ENCODE results near the gene RPS13. TPM values are rescaled to one million over a fixed set of nuclear protein-coding genes. Genes with fewer than 3 reads are reported as not detected.
A peak's percentile ranks its signal among the peaks of the same experiment; 100 is the strongest.

RPS13 gene
- total RNA-seq, 4 donors from 2014 or later: 454 to 1,423 (median 780) TPM

DNA sequence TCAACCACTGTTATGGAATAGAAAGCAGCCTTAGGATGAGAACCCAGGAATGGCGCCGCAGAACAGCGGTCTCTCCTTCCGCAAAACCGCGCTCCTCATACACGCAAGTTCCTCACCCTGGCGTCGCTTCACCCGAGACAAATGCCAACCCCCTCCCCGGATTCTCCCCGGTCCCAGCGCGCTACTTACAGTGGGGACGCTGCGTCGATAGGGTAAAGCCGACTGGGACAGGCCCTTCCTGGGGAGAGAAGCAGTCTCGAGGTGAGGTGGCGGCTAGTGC lies 287 bp downstream of the RPS13 start:
- H3K9me3 ChIP-seq: no peaks in the 10 kb centered on the region
- WGBS, 2 donors (ENCODE audit: low coverage in 1 of 2): 1% methylated on average over 19 of the region's 20 CpGs; no CpG with 5 or more reads in 1 of the 2 donors
- no peaks in the 10 kb centered on the region for H3K27me3 ChIP-seq
- H3K4me3 ChIP-seq: peak overlapping the region; percentile 68 to 85 (median 82)
- H3K27ac ChIP-seq: peak overlapping the region; percentile 92 to 94 (median 92)
- DNase-seq: no peak
- in situ Hi-C loops (cut with MboI; ENCODE audit: low pct_ligation_motif_present in 1 of 4, low pct_unique_long_range_greater_than_20kb in 1 of 4, low sequenced_read_pairs in 3 of 4): no loop called here
- H3K36me3 ChIP-seq: peaks cover 0 to 21% (median 7%) of the 10 kb centered on the region in 4 donors
- H3K4me1 ChIP-seq: peaks cover 11 to 33% (median 22%) of the 10 kb centered on the region in 4 donors
- TF ChIP-seq POLR2A (IDR thresholded peaks at IDR 0.05) (no peak), EP300 (IDR thresholded peaks at IDR 0.05; ENCODE audit: low read depth) (no peak), POLR2AphosphoS5 (IDR thresholded peaks at IDR 0.05) (no peak)
- intact Hi-C loops (cut with DNase I; ENCODE audit: low total_unique reads): no loop called here

DNA sequence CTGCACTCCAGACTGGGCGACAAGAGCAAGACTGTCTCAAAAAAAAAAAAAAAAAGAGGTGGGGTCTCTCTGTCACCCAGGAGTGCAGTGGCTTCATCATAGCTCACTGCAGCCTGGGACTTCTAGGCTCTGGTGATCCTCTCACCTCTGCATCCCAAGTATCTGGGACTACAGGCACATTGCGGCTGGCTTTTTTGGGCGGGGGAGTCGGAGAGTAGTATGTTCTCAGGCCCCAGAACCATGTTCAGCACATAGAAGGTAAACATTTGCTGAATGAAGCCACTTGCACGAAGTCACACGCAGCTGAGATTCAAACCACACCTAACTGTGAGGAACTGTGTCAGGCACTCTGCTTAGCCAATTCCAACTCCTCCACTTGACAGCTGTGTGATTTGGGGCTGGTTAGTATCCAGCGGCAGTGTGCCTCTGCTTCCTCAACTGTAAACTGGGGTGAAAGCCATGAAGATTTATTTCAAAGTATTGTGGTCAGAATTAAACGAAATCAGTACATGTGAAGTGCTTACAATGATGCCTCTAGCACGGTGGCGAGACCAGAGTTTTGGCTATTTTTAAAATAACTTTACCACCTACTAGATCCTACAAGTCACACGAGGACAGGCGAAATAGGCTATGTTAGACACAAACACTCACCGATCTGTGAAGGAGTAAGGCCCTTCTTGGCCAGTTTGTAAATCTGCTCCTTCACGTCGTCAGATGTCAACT lies 789 bp downstream of the RPS13 start:
- Histone ChIP-seq H3K27me3 (no peaks in the 10 kb centered on the region), H3K9me3 (no peaks in the 10 kb centered on the region), H3K4me3 (peak overlapping the region; percentile 68 to 85 (median 82)), H3K27ac (peak overlapping the region; percentile 92 to 94 (median 92)), H3K4me1 (peaks cover 11 to 33% (median 22%) of the 10 kb centered on the region in 4 donors), H3K36me3 (peaks cover 0 to 23% (median 7%) of the 10 kb centered on the region in 4 donors)
- WGBS, 2 donors (ENCODE audit: low coverage in 1 of 2): 11 to 19% methylated on average over 9 to 15 of the region's 15 CpGs
- DNase-seq: no peak
- no peak for TF ChIP-seq POLR2A (IDR thresholded peaks at IDR 0.05)
- no peak for TF ChIP-seq EP300 (IDR thresholded peaks at IDR 0.05; ENCODE audit: low read depth)
- no peak for TF ChIP-seq POLR2AphosphoS5 (IDR thresholded peaks at IDR 0.05)
- TF ChIP-seq, protein P1, sequence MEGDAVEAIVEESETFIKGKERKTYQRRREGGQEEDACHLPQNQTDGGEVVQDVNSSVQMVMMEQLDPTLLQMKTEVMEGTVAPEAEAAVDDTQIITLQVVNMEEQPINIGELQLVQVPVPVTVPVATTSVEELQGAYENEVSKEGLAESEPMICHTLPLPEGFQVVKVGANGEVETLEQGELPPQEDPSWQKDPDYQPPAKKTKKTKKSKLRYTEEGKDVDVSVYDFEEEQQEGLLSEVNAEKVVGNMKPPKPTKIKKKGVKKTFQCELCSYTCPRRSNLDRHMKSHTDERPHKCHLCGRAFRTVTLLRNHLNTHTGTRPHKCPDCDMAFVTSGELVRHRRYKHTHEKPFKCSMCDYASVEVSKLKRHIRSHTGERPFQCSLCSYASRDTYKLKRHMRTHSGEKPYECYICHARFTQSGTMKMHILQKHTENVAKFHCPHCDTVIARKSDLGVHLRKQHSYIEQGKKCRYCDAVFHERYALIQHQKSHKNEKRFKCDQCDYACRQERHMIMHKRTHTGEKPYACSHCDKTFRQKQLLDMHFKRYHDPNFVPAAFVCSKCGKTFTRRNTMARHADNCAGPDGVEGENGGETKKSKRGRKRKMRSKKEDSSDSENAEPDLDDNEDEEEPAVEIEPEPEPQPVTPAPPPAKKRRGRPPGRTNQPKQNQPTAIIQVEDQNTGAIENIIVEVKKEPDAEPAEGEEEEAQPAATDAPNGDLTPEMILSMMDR (IDR thresholded peaks at IDR 0.05): no peak
- intact Hi-C loops (cut with DNase I; ENCODE audit: low total_unique reads): no loop called here
- in situ Hi-C loops (cut with MboI; ENCODE audit: low pct_ligation_motif_present in 1 of 4, low pct_unique_long_range_greater_than_20kb in 1 of 4, low sequenced_read_pairs in 3 of 4): no loop called here

DNA sequence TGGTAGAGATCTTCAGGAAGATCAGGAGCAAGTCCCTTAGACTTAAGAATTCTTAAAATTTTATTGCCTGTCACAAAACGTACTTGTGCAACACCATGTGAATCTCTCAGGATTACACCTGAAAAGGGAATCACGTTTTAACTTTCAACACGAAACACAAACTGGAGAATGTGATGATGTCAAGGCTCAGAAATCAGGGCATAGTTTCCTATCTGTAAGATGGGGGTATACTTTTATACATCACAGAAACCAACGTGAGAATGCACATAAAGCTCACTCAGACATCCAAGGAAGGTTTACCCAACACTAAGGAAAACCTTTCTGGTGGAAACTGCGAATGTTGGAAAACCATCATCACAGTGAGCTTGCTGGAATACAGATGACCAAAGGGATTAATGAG lies 2.0 kb downstream of the RPS13 start:
- in situ Hi-C loops (cut with MboI; ENCODE audit: low pct_ligation_motif_present in 1 of 4, low pct_unique_long_range_greater_than_20kb in 1 of 4, low sequenced_read_pairs in 3 of 4): no loop called here
- no peak for TF ChIP-seq POLR2AphosphoS5 (IDR thresholded peaks at IDR 0.05)
- TF ChIP-seq, protein P1 (IDR thresholded peaks at IDR 0.05): no peak
- TF ChIP-seq EP300 (IDR thresholded peaks at IDR 0.05; ENCODE audit: low read depth): no peak
- TF ChIP-seq POLR2A (IDR thresholded peaks at IDR 0.05): no peak

DNA sequence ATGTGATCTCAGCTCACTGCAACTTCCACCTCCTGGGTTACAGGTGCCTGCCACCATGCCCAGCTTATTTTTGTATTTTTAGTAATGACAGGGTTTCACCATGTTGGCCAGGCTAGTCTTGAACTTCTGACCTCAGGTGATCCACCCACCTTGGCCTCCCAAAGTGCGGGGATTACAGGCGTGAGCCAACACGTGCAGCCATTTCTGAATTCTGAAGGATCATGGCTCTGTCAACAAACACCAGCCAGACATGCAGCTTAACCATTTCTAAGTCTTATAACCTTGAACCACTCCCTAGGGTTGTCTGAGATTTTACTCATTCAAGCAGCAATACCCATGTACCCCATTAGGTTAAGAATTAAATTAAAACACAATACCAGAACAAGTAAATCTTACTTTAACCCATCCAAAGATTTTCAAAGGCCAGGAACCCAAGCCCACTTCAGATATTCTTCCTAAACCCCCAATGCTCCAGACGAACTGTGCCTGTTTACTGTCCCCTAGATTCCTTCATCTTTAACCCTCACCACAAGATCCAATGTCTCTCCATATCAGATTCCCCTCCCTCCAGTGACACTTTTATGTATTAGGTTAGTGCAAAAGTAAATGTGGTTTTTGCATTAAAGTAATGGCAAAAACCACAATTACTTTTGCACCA lies 4.0 kb downstream of the RPS13 start:
- no peak overlapping the region for H3K4me3 ChIP-seq
- in situ Hi-C loops (cut with MboI; ENCODE audit: low pct_ligation_motif_present in 1 of 4, low pct_unique_long_range_greater_than_20kb in 1 of 4, low sequenced_read_pairs in 3 of 4): loop anchor here in 2 of 4 donors (25.0 kb wide), 1 partner anchor 261 kb away; no protein-coding TSS in a partner anchor
- no peaks in the 10 kb centered on the region for H3K27me3 ChIP-seq
- peaks cover 11 to 30% (median 20%) of the 10 kb centered on the region in 4 donors for H3K4me1 ChIP-seq
- TF ChIP-seq POLR2AphosphoS5 (IDR thresholded peaks at IDR 0.05) (no peak), EP300 (IDR thresholded peaks at IDR 0.05; ENCODE audit: low read depth) (no peak), POLR2A (IDR thresholded peaks at IDR 0.05) (no peak)
- TF ChIP-seq, protein P1 (IDR thresholded peaks at IDR 0.05): no peak
- H3K27ac ChIP-seq: no peak overlapping the region
- 33 to 54% methylated on average over 1 to 4 of the region's 4 CpGs for WGBS, 2 donors (ENCODE audit: low coverage in 1 of 2)
- no peaks in the 10 kb centered on the region for H3K9me3 ChIP-seq
- H3K36me3 ChIP-seq: peaks cover 0 to 25% (median 7%) of the 10 kb centered on the region in 4 donors
- DNase-seq: no peak
- intact Hi-C loops (cut with DNase I; ENCODE audit: low total_unique reads): no loop called here

More for the DNA sequence above, 2.0 kb downstream of the RPS13 start:
- Histone ChIP-seq H3K9me3 (no peaks in the 10 kb centered on the region), H3K27me3 (no peaks in the 10 kb centered on the region), H3K4me3 (no peak overlapping the region), H3K27ac (peak overlapping the region in 1 of 4 donors; percentile 92), H3K4me1 (peaks cover 11 to 33% (median 22%) of the 10 kb centered on the region in 4 donors), H3K36me3 (peaks cover 0 to 25% (median 7%) of the 10 kb centered on the region in 4 donors)
- intact Hi-C loops (cut with DNase I; ENCODE audit: low total_unique reads): no loop called here
- WGBS, 2 donors (ENCODE audit: low coverage in 1 of 2): 55 to 59% methylated on average over 3 to 5 of the region's 5 CpGs
- DNase-seq: no peak
